Nephron progenitor cell (in vitro differentiated cells): ENCODE results near the gene STX1B.

Experiments
- DNase-seq: peaks from one replicate; pipeline ENCODE4 v3.0.0; 2021
- H3K27ac Mint-ChIP-seq: 2 replicates; pipeline ENCODE4 v1.8.0; 2021; ENCODE audit warnings: mild to moderate bottlenecking, moderate library complexity, mixed read lengths
- H3K27me3 Mint-ChIP-seq: 2 replicates; pipeline ENCODE4 v1.8.0; 2021; ENCODE audit warnings: mild to moderate bottlenecking, low read depth, mixed read lengths; ENCODE audit not compliant: poor library complexity
- H3K36me3 Mint-ChIP-seq: 2 replicates; pipeline ENCODE4 v1.8.0; 2021; ENCODE audit warnings: low read depth, mixed read lengths
- H3K4me1 Mint-ChIP-seq: 2 replicates; pipeline ENCODE4 v1.8.0; 2021; ENCODE audit warnings: mixed read lengths
- H3K4me3 Mint-ChIP-seq: 2 replicates; pipeline ENCODE4 v1.8.0; 2021; ENCODE audit warnings: mild to moderate bottlenecking, moderate library complexity, mixed read lengths
- H3K9me3 Mint-ChIP-seq: 2 replicates; pipeline ENCODE4 v1.8.0; 2021; ENCODE audit warnings: mild to moderate bottlenecking, moderate library complexity, mixed read lengths
- TF ChIP-seq, protein P1 (sequence below): fragments of 200-600 bp; sonication (generic); IDR thresholded peaks from 2 replicates; pipeline ENCODE4 v1.5.0; 2021; ENCODE audit warnings: antibody characterized with exemption

STX1B gene

DNA sequence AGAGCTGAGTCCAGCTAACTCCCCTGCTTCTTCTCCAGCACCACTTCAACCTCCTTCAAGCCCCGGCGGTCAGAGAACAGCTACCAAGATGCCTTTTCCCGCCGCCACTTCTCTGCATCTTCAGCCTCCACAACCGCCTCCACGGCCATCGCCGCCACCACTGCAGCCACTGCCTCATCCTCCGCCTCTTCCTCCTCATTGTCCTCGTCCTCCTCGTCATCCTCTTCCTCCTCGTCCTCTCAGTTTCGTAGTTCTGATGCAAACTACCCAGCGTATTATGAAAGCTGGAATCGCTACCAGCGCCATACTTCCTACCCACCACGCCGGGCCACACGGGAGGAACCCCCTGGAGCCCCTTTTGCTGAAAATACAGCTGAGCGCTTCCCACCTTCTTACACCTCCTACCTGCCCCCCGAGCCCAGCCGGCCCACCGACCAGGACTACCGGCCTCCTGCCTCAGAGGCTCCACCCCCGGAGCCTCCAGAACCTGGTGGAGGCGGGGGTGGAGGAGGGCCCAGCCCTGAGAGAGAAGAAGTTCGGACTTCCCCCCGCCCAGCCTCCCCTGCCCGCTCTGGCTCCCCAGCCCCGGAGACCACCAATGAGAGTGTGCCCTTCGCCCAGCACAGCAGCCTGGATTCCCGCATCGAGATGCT, 45.7 kb downstream of the STX1B start:
- peaks cover 73% of the 10 kb centered on the region for H3K36me3 Mint-ChIP-seq
- no peak overlapping the region for H3K4me3 Mint-ChIP-seq
- H3K27me3 Mint-ChIP-seq = no peaks in the 10 kb centered on the region
- no peak for DNase-seq
- TF ChIP-seq, protein P1, sequence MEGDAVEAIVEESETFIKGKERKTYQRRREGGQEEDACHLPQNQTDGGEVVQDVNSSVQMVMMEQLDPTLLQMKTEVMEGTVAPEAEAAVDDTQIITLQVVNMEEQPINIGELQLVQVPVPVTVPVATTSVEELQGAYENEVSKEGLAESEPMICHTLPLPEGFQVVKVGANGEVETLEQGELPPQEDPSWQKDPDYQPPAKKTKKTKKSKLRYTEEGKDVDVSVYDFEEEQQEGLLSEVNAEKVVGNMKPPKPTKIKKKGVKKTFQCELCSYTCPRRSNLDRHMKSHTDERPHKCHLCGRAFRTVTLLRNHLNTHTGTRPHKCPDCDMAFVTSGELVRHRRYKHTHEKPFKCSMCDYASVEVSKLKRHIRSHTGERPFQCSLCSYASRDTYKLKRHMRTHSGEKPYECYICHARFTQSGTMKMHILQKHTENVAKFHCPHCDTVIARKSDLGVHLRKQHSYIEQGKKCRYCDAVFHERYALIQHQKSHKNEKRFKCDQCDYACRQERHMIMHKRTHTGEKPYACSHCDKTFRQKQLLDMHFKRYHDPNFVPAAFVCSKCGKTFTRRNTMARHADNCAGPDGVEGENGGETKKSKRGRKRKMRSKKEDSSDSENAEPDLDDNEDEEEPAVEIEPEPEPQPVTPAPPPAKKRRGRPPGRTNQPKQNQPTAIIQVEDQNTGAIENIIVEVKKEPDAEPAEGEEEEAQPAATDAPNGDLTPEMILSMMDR = no peak
- H3K27ac Mint-ChIP-seq = no peak overlapping the region
- peaks cover 8% of the 10 kb centered on the region for H3K4me1 Mint-ChIP-seq
- H3K9me3 Mint-ChIP-seq = no peaks in the 10 kb centered on the region

DNA sequence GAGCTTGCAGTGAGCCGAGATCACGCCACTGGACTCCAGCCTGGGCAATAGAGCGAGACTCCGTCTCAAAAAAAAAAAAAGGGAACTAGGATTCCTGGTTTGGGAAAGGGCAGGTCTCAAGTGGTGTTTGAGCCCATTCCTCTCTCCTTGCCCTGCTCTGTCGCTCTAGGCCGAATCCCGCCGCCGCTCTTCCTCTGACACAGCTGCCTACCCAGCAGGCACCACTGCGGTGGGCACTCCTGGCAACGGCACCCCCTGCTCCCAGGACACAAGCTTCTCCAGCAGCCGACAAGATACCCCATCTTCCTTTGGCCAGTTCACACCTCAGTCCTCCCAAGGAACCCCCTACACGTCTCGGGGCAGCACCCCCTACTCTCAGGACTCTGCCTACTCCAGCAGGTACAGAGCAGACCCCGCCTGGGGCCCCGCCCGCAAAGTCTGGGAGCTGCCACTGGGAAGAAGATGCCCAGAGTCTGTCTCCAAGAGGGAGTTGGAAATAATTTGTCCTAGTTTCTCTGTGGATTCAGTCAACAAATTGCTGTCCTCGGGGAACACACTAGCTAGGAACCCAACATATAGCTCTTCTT, 46.4 kb downstream of the STX1B start:
- TF ChIP-seq, protein P1 = no peak
- Mint-ChIP-seq H3K4me1 (peaks cover 15% of the 10 kb centered on the region), H3K27me3 (no peaks in the 10 kb centered on the region), H3K27ac (no peak overlapping the region), H3K9me3 (no peaks in the 10 kb centered on the region), H3K36me3 (peaks cover 73% of the 10 kb centered on the region), H3K4me3 (no peak overlapping the region)
- DNase-seq = no peak

DNA sequence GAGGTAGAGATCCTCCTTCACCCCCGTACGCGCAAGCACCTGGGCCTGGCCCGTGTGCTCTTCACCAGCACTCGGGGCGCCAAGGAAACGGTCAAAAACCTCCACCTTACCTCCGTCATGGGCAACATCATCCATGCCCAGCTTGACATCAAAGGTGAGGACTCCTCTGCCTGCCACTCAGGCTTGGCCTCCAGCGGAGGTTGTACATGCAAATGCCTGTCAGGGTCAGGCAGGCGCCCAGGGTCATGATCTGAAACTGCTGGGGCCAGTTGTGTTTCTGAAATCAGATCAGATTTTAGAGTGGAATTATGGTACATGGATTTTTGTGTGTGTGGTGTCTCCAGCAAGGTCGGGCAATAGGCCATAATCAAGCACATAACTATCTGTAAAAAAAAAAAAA, 49.1 kb downstream of the STX1B start:
- H3K27me3 Mint-ChIP-seq = peaks cover 4% of the 10 kb centered on the region
- no peaks in the 10 kb centered on the region for H3K9me3 Mint-ChIP-seq
- H3K4me3 Mint-ChIP-seq = no peak overlapping the region
- TF ChIP-seq, protein P1 = no peak
- H3K36me3 Mint-ChIP-seq = peaks cover 58% of the 10 kb centered on the region
- H3K4me1 Mint-ChIP-seq = peaks cover 24% of the 10 kb centered on the region
- H3K27ac Mint-ChIP-seq = no peak overlapping the region
- DNase-seq = no peak

DNA sequence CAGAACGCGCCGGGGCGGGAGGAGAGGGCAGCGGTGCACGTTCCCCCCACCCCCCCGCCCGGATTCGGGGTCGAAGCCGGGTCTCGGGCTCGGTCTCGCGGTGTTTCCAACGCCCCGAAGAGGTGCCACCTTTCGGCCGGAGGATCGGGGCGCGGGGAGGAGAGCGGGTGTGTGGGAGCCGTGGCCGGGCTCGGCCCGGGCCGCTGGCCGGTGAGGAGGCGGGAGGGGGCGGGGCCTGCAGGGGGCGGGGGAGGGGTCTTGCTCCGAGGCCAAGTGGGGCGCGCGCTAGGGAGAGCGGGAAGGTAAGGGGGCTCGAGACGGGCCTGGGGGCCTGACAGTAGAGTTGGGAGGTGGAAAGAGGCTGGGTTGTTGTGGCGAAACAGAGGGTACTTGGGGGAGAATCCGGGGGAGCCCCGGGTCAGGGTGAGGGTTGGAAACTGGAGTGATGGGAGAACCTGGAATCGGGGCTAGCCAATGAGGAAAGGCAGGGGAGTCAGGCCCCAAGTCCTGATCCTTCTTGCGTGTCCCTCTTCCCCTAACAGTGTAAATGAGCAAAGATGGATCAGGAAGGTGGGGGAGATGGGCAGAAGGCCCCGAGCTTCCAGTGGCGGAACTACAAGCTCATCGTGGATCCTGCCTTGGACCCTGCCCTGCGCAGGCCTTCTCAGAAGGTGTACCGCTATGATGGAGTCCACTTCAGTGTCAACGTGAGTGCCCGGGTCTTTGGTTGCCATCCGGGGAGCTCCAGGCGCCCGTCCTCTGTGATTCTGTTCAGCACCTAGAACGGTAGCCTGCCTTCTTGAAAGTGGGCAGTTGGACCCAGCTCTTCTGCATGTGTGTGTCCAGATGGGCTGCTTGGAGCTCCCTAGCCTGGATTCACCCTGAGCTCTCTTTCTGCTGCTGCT, 52.0 kb downstream of the STX1B start:
- Mint-ChIP-seq H3K27ac (peak overlapping the region; percentile 74), H3K27me3 (peaks cover 4% of the 10 kb centered on the region), H3K36me3 (peaks cover 42% of the 10 kb centered on the region), H3K4me3 (peak overlapping the region; percentile 94), H3K9me3 (no peaks in the 10 kb centered on the region), H3K4me1 (peaks cover 35% of the 10 kb centered on the region)
- no peak for DNase-seq
- TF ChIP-seq, protein P1 = no peak

DNA sequence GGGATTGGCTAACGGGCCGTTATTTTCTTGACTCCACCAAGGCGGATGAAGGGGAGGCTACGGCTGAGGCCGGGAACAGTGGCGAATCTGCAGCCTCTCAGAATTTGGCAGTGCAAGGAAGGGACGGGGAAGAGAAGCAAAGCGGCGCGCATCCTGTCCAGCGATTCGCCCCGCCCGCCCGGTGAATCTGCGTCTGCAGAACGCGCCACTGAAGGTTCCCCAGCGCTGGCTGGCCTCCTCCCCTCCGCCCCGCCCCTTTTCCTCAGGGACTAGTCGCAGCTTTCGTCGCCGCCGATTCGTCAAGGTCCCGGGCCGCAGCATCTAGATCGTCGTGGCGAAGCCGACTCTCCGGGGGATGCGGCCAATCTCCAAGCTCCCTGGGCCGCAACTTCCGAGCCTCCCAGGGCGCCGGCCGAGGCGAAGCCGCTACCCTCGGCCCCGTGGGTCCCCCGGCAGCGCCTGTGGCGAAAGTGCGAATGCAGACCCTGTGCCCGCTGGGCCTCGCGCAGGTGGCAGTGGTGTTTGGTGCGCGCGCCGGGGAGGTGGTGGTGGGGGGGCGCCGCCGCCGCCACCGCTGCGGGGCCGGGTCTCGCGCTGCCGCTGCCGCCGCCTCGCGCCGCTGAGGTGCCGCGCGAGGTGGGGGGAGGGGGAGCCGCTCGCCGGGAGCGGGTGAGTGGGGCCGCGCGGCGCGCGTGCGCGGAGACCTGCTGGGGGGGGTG, 52.8 kb downstream of the STX1B start, which contains the start of gene SETD1A:
Gene SETD1A (plus strand): TSS at position 299 of the 719 bp plus-strand sequence. CDS start 978 bp downstream, outside the sequence.
- DNase-seq = peak; percentile 98
- Mint-ChIP-seq H3K27ac (peak within 1 kb of the TSS; percentile 100), H3K9me3 (no peaks in the 10 kb centered on the region), H3K36me3 (peaks cover 35% of the 10 kb centered on the region), H3K27me3 (peaks cover 4% of the 10 kb centered on the region), H3K4me1 (peaks cover 38% of the 10 kb centered on the region), H3K4me3 (peak within 1 kb of the TSS; percentile 94)
- TF ChIP-seq, protein P1 = no peak
